ENCODE data around the gene CCDC149.

Gene CCDC149

DNA sequence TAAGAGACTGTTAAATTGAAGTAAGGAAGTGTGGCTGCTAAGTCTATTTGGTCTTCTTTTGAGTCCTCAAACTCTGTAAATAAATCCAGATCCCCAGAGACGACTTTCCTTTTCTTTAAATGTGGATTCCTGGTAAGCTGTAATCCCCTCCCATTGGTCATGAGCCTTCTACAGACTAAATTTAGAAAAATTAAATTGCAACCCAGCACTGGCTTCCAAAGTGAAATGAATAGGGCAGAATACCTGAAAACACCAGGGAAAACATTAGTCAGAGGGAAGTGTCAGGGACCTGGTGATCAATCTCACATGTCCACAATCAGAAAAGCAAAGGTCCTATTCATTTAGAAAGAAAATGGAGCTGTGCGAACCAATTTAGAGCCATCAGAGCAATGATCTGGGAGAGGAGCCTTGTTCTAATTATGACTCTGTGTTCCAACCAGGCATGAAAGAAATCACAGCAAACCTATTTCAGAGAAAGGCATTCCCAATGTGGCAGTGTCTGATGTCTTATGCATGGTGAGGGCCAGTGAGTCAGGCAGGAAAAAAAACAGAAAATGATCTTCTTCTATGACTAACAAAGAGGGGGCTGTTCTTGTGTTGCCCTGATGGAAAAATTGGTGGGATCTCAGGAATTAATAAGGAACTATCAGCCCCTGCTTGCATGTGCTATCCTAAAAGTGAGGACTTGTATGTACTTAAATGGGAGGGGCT, 19.8 kb upstream of the CCDC149 start:
- H3K36me3 ChIP-seq (ENCODE audit: control insufficient read depth, insufficient read depth, low read length): no peaks in the 10 kb centered on the region
- no peaks in the 10 kb centered on the region for H3K27me3 ChIP-seq (ENCODE audit: control insufficient read depth, insufficient read depth, low read length)
- no peaks in the 10 kb centered on the region for H3K4me1 ChIP-seq (ENCODE audit: control insufficient read depth, insufficient read depth, low read length)
- H3K9me3 ChIP-seq (ENCODE audit: control insufficient read depth, low read length): no peaks in the 10 kb centered on the region
- H3K4me3 ChIP-seq (ENCODE audit: low read length): no peak overlapping the region
- H3K9ac ChIP-seq (ENCODE audit: low read length): no peak overlapping the region

DNA sequence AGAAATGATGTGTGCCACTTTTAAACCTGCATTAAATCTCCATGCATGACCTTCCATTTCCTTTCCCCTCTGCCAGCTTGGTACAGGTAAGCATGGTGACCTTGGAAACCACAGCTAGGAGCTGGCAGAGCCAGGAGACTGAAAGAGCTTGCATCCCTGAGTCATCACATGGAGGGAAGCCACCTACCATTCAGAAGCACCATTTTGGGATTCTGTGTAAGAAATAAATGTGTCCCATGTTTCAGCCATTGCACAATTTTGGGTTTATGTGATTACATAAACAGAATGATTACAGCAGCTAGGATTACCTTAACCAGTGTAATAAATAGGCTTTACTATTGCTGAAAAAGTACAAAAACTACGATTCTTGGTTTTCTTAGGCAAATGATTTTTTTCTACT, 17.3 kb upstream of the CCDC149 start:
- Histone ChIP-seq H3K9me3 (ENCODE audit: control insufficient read depth, low read length) (no peaks in the 10 kb centered on the region), H3K27me3 (ENCODE audit: control insufficient read depth, insufficient read depth, low read length) (no peaks in the 10 kb centered on the region), H3K4me3 (ENCODE audit: low read length) (no peak overlapping the region), H3K9ac (ENCODE audit: low read length) (no peak overlapping the region), H3K36me3 (ENCODE audit: control insufficient read depth, insufficient read depth, low read length) (no peaks in the 10 kb centered on the region), H3K4me1 (ENCODE audit: control insufficient read depth, insufficient read depth, low read length) (no peaks in the 10 kb centered on the region)

DNA sequence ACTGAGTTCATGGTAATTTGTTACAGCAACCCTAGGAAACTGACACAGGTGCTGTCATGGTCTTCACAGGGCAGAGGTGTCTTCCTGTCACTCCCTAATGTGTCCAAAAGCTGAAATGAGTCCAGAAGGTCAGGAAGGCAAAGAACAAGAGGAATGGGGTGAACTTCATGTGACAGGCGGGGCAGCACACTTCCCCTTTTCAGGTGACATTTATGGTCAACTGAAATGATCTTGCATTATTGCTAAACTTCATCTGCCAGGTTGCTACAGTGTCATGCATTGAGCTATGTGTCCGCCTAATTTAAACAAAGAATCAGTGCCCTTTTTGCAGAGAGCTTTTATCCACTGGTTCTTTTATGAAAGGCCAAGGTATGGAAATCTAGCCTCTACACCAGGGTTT, 15.9 kb upstream of the CCDC149 start:
- H3K36me3 ChIP-seq (ENCODE audit: control insufficient read depth, insufficient read depth, low read length): no peaks in the 10 kb centered on the region
- no peak overlapping the region for H3K4me3 ChIP-seq (ENCODE audit: low read length)
- no peak overlapping the region for H3K9ac ChIP-seq (ENCODE audit: low read length)
- H3K9me3 ChIP-seq (ENCODE audit: control insufficient read depth, low read length): no peaks in the 10 kb centered on the region
- H3K27me3 ChIP-seq (ENCODE audit: control insufficient read depth, insufficient read depth, low read length): no peaks in the 10 kb centered on the region
- H3K4me1 ChIP-seq (ENCODE audit: control insufficient read depth, insufficient read depth, low read length): no peaks in the 10 kb centered on the region

DNA sequence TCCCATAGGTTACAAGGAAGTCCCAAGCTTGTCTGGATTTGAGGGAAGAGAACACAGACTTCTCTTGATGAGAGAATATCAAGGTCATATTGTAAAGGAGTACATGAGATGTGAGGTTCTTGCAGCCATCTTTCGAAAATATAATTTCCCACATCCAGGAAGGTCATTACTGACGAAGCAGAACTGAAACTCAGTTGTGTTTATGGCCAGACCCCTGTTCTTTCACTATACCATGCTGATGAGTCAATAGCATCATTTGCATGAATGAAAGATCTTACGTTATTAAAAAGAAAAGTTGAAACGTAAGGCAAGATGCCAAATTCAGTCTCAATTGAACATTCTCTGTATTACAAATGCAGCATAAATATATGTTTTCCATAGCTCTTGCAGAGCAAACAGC, 14.2 kb upstream of the CCDC149 start:
- H3K36me3 ChIP-seq (ENCODE audit: control insufficient read depth, insufficient read depth, low read length): no peaks in the 10 kb centered on the region
- no peak overlapping the region for H3K9ac ChIP-seq (ENCODE audit: low read length)
- H3K4me1 ChIP-seq (ENCODE audit: control insufficient read depth, insufficient read depth, low read length): no peaks in the 10 kb centered on the region
- no peak overlapping the region for H3K4me3 ChIP-seq (ENCODE audit: low read length)
- no peaks in the 10 kb centered on the region for H3K27me3 ChIP-seq (ENCODE audit: control insufficient read depth, insufficient read depth, low read length)
- no peaks in the 10 kb centered on the region for H3K9me3 ChIP-seq (ENCODE audit: control insufficient read depth, low read length)

DNA sequence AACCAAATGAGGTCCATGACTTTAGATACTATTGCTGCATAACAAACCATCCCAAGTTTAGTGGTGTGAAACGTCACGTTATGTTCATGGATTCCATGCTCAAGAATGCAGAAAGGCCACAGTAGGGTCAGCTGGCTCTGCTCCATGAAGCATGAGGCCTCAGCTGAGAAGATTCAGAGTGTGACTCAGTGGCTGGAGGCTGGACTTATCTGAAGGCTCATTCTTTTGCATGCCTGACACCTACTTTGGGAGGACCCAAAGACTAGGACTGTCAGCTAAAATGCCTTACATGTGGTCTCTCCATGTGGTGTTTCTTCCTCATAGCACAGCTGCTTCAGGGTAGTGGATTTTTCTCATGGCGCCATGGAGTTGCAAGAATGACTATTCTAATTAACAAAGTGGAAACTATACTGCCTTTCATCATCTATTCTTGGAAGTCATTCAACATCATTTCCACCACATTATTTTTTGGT, 11.5 kb upstream of the CCDC149 start:
- no peaks in the 10 kb centered on the region for H3K4me1 ChIP-seq (ENCODE audit: control insufficient read depth, insufficient read depth, low read length)
- no peaks in the 10 kb centered on the region for H3K27me3 ChIP-seq (ENCODE audit: control insufficient read depth, insufficient read depth, low read length)
- no peak overlapping the region for H3K9ac ChIP-seq (ENCODE audit: low read length)
- no peaks in the 10 kb centered on the region for H3K9me3 ChIP-seq (ENCODE audit: control insufficient read depth, low read length)
- no peaks in the 10 kb centered on the region for H3K36me3 ChIP-seq (ENCODE audit: control insufficient read depth, insufficient read depth, low read length)
- H3K4me3 ChIP-seq (ENCODE audit: low read length): no peak overlapping the region

DNA sequence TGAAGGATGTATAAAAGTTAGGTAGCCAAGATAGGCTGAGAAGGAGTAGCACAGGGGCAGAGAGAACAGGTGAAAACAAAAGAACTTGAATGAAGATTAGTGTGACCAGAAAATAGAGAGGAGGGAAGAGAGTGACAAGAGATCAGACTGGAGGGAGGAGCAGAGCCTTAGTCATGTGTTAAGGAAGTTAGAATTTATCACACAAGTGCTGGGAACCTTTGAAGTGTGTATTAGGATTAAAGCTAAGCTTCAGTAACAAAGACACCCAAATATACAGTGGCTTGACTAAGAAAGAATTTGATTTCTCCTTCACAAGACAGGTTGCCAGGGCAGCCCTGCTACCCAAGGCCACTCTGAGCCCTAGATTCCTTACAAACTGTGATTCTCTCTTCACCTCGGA, 10.7 kb upstream of the CCDC149 start:
- no peaks in the 10 kb centered on the region for H3K9me3 ChIP-seq (ENCODE audit: control insufficient read depth, low read length)
- H3K27me3 ChIP-seq (ENCODE audit: control insufficient read depth, insufficient read depth, low read length): no peaks in the 10 kb centered on the region
- H3K9ac ChIP-seq (ENCODE audit: low read length): no peak overlapping the region
- no peaks in the 10 kb centered on the region for H3K36me3 ChIP-seq (ENCODE audit: control insufficient read depth, insufficient read depth, low read length)
- no peak overlapping the region for H3K4me3 ChIP-seq (ENCODE audit: low read length)
- H3K4me1 ChIP-seq (ENCODE audit: control insufficient read depth, insufficient read depth, low read length): no peaks in the 10 kb centered on the region

DNA sequence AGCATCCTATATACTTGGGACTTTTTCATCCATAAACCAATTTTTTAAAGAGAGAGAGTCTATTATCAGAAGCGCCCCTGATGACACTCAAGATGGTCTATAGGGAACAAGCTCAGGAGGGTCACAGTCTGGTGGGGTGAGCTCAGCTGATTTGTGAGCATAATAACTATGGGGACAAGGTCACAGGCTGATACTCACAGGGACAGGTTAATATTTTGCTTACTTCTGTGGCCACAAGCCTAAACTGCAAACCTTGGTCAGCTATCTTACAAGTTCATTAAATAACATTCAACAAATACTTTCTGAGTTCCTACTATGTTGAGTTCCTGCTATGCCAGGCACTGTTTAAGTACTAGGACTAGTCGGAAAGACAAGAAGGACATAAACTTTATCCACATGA, 10.2 kb upstream of the CCDC149 start:
- Histone ChIP-seq H3K4me1 (ENCODE audit: control insufficient read depth, insufficient read depth, low read length) (no peaks in the 10 kb centered on the region), H3K36me3 (ENCODE audit: control insufficient read depth, insufficient read depth, low read length) (no peaks in the 10 kb centered on the region), H3K9me3 (ENCODE audit: control insufficient read depth, low read length) (no peaks in the 10 kb centered on the region), H3K4me3 (ENCODE audit: low read length) (no peak overlapping the region), H3K9ac (ENCODE audit: low read length) (no peak overlapping the region), H3K27me3 (ENCODE audit: control insufficient read depth, insufficient read depth, low read length) (no peaks in the 10 kb centered on the region)

DNA sequence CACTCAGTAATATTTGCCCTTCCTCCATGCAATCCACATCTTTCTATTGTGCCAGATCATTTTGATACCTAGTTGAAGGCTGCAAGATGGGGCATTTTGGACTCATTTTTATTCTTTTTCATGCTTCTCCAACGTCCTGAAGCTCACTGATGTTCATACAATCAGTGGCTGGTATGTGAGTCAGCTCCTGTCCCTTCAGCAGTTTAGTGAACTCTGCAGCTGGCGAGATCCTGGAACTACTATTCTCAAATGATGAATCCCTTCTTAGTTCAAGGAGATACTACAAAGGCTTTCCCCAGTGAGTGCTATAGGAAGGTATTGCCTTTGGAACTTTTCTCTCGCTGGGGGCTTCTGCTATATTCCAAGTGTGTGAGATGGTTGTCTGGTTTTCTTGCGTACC, 9.6 kb upstream of the CCDC149 start:
- Histone ChIP-seq H3K27me3 (ENCODE audit: control insufficient read depth, insufficient read depth, low read length) (no peaks in the 10 kb centered on the region), H3K9me3 (ENCODE audit: control insufficient read depth, low read length) (no peaks in the 10 kb centered on the region), H3K9ac (ENCODE audit: low read length) (no peak overlapping the region), H3K4me1 (ENCODE audit: control insufficient read depth, insufficient read depth, low read length) (no peaks in the 10 kb centered on the region), H3K4me3 (ENCODE audit: low read length) (no peak overlapping the region), H3K36me3 (ENCODE audit: control insufficient read depth, insufficient read depth, low read length) (no peaks in the 10 kb centered on the region)

DNA sequence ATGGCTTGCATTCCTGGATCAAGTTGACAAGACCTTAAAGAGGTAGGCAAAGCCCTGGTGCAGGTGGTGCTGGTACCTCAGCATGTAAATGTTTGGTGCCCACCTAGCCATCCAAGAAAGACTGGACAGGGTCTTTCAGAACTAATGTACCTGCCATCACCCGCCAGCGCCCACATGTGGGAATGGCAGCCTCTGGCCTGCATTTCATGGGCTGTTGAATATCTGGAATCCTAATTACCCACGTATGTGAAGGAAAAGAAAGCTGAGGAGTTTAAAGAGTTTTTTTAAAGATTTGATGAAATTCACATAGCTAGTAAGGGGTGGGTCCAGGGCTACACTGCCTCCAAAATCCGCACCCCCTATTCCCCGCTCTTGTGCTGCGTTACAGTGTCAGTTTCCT, 8.6 kb upstream of the CCDC149 start:
- no peak overlapping the region for H3K9ac ChIP-seq (ENCODE audit: low read length)
- H3K27me3 ChIP-seq (ENCODE audit: control insufficient read depth, insufficient read depth, low read length): no peaks in the 10 kb centered on the region
- H3K9me3 ChIP-seq (ENCODE audit: control insufficient read depth, low read length): no peaks in the 10 kb centered on the region
- H3K36me3 ChIP-seq (ENCODE audit: control insufficient read depth, insufficient read depth, low read length): no peaks in the 10 kb centered on the region
- H3K4me3 ChIP-seq (ENCODE audit: low read length): no peak overlapping the region
- H3K4me1 ChIP-seq (ENCODE audit: control insufficient read depth, insufficient read depth, low read length): no peaks in the 10 kb centered on the region

DNA sequence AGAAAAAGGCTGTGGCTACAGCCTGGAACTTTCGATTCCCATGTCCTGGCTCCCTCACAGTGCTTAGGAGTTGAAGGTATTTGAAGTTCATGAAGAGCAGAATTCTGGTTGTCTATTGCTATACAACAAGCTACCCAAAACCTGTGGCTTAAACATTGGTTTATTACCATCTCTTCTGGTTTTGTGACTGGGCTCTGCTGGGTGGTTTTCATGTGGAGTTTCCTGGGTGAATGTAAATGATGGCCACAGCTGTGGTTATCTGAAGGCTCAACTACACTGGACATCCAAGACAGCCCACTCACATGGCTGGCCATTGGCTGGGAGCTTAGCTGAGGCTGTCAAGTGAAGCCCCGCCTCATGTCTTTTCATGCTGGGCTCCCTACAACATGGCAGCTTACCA, 7.2 kb upstream of the CCDC149 start:
- Histone ChIP-seq H3K27me3 (ENCODE audit: control insufficient read depth, insufficient read depth, low read length) (no peaks in the 10 kb centered on the region), H3K4me3 (ENCODE audit: low read length) (no peak overlapping the region)

DNA sequence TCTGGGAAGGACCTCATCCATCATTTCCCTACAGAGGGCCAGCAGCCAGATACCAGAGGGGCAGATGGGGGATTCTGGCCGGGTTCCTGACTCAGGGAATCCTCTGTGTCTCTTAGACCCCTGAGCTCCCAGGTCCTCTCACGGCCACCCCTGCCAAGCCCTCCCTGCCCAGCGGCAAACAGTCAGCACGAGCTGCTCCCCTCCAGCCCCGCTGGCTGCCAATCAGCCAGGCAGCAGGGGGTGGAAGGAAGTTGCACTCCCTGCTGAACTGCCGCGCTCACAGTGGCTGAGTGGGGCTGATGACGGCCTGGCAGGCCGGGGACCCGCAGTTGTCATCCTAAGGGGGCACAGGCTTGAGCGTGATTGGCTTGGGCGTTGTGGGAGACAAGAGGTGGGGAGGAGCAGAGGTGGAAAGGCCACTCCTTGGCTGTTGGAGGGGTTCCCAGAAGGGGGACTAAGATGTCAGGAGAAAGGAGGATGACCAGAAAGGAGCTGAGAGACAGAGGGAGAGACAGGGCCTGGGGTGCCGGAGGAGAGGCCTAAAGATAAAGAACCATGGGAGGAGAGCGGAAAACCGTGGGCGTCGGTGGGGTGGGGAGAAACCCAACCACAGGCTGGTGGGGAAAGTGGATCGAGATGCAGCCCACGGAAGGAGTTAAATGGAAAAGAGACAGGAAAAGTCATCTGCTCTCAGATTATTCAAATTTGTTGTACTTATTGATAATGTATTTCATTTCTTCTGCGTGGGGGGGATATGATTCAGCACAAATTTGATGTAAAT, 4.4 kb upstream of the CCDC149 start:
- no peaks in the 10 kb centered on the region for H3K36me3 ChIP-seq (ENCODE audit: control insufficient read depth, insufficient read depth, low read length)
- no peaks in the 10 kb centered on the region for H3K27me3 ChIP-seq (ENCODE audit: control insufficient read depth, insufficient read depth, low read length)
- H3K4me3 ChIP-seq (ENCODE audit: low read length): no peak overlapping the region
- H3K9ac ChIP-seq (ENCODE audit: low read length): no peak overlapping the region
- H3K9me3 ChIP-seq (ENCODE audit: control insufficient read depth, low read length): no peaks in the 10 kb centered on the region
- no peaks in the 10 kb centered on the region for H3K4me1 ChIP-seq (ENCODE audit: control insufficient read depth, insufficient read depth, low read length)

More for the DNA sequence above, 7.2 kb upstream of the CCDC149 start:
- H3K9me3 ChIP-seq (ENCODE audit: control insufficient read depth, low read length): no peaks in the 10 kb centered on the region
- no peaks in the 10 kb centered on the region for H3K4me1 ChIP-seq (ENCODE audit: control insufficient read depth, insufficient read depth, low read length)
- H3K36me3 ChIP-seq (ENCODE audit: control insufficient read depth, insufficient read depth, low read length): no peaks in the 10 kb centered on the region
- H3K9ac ChIP-seq (ENCODE audit: low read length): no peak overlapping the region

DNA sequence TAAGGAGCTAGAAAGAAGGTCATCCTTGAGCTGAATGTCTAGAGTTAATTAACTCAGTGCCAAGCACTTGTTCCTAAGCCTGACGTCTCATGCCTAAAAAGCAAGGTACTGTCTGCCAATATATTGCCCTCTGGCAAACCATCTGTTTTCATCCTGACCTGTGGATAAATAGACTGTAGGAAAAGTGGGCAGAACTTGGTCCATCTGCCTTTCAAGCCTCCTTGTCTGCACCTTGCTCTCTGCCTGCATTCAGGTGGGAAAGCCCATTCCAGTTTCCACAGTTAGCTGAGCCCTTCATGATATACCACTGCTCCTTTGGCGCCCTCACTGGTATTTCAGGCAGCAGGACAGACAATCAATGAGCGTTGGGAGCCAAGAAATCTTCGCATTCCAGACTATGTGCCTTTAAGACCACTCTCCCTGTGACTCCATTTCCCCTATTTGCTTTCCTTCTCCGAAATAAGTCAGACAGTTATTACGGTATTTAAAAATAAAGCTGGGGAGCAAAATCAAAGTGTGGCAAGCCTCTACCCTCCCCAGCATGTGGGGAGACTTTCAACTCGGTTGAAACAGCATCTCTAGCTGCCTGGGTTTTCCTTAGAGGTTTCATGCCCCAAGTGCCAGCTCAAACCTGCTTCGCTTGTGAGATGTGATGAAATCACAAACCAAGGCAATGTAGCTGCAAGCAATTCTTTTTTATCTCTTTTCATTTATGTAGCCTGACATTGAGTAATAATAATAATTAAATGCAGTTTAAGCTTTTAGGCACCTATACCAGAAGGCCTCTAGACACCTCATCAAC, 2.5 kb upstream of the CCDC149 start:
- Histone ChIP-seq H3K9ac (ENCODE audit: low read length) (no peak overlapping the region), H3K36me3 (ENCODE audit: control insufficient read depth, insufficient read depth, low read length) (no peaks in the 10 kb centered on the region), H3K9me3 (ENCODE audit: control insufficient read depth, low read length) (no peaks in the 10 kb centered on the region), H3K27me3 (ENCODE audit: control insufficient read depth, insufficient read depth, low read length) (no peaks in the 10 kb centered on the region), H3K4me3 (ENCODE audit: low read length) (no peak overlapping the region), H3K4me1 (ENCODE audit: control insufficient read depth, insufficient read depth, low read length) (peaks cover 13% of the 10 kb centered on the region)

Data from mucosa of stomach (tissue), 1 donor.